IMR-90 (cell line): Measurements from ENCODE around the gene HOXA7. TPM values are rescaled to one million over a fixed set of nuclear protein-coding genes. Genes with fewer than 3 reads are reported as not detected.

Source experiments
- ATAC-seq: fragments of 200-7000 bp; cut with Tn5 transposase; 2 replicates; pipeline ENCODE4 v1.9.1; 2020; ENCODE audit warnings: low read depth, mild to moderate bottlenecking, moderate library complexity
- BruUV-seq: library from RNA; stranded (reverse); fragments of 400-500 nt; replicated peaks from 2 replicates; lab custom pipeline; 2021; lab: Mats Ljungman, UMichigan
- CTCF ChIA-PET: fragments of 300-600 bp; formaldehyde crosslinking; extraction: SDS; loops from one replicate; lab custom pipeline; 2021; ENCODE audit warnings: antibody characterized with exemption; lab: Yijun Ruan, JAX
- POLR2A ChIA-PET: fragments of 300-600 bp; sonication (Branson Sonifier 250); formaldehyde crosslinking; loops from one replicate; lab custom pipeline; 2022; ENCODE audit warnings: antibody characterized with exemption; ENCODE audit not compliant: unreplicated experiment; lab: Charles Lee
- DNase-seq: peaks from one replicate; pipeline ENCODE4 v3.0.0; 2013
- H2AFZ ChIP-seq: replicated peaks from 2 replicates; pipeline ENCODE3; 2013; ENCODE audit warnings: low read length, mild to moderate bottlenecking; ENCODE audit not compliant: poor library complexity
- H2AK5ac ChIP-seq: 2 replicates; pipeline ENCODE4 v1.6.1; 2013; ENCODE audit warnings: low read depth, low read length, inconsistent platforms
- H2AK9ac ChIP-seq: replicated peaks from 2 replicates; pipeline ENCODE3; 2013; ENCODE audit warnings: mild to moderate bottlenecking, low read depth, low read length, moderate library complexity; ENCODE audit not compliant: poor library complexity
- H2BK120ac ChIP-seq: 2 replicates; pipeline ENCODE4 v1.6.1; 2013; ENCODE audit warnings: low read depth, low read length, inconsistent platforms
- H2BK15ac ChIP-seq: 3 replicates; pipeline ENCODE4 v1.6.1; 2013; ENCODE audit warnings: low read depth, low read length, inconsistent platforms
- H2BK20ac ChIP-seq: 2 replicates; pipeline ENCODE4 v1.6.1; 2013; ENCODE audit warnings: low read depth, mild to moderate bottlenecking, inconsistent platforms, low read length, moderate library complexity
- H2BK5ac ChIP-seq: 2 replicates; pipeline ENCODE4 v1.6.1; 2013; ENCODE audit warnings: mild to moderate bottlenecking, low read depth, low read length, inconsistent platforms; ENCODE audit not compliant: poor library complexity, severe bottlenecking
- H3K14ac ChIP-seq: replicated peaks from 2 replicates; pipeline ENCODE4 v1.6.1; 2013; ENCODE audit warnings: low read depth, low read length, inconsistent platforms
- H3K18ac ChIP-seq: 2 replicates; pipeline ENCODE4 v1.6.1; 2013; ENCODE audit warnings: low read depth, low read length, control low read depth
- H3K23ac ChIP-seq: 2 replicates; pipeline ENCODE4 v1.6.1; 2013; ENCODE audit warnings: low read depth, low read length, inconsistent platforms
- H3K27ac ChIP-seq: 2 replicates; pipeline ENCODE4 v1.5.1; 2013; ENCODE audit warnings: mild to moderate bottlenecking, control low read depth, low read length; ENCODE audit not compliant: insufficient read depth
- H3K27me3 ChIP-seq: 2 replicates; pipeline ENCODE4 v1.6.1; 2013; ENCODE audit warnings: low read length; ENCODE audit not compliant: control insufficient read depth, insufficient read depth
- H3K36me3 ChIP-seq: 2 replicates; pipeline ENCODE4 v1.6.1; 2013; ENCODE audit warnings: low read length, mixed read lengths; ENCODE audit not compliant: control insufficient read depth, insufficient read depth
- H3K4ac ChIP-seq: 2 replicates; pipeline ENCODE4 v1.6.1; 2013; ENCODE audit warnings: low read depth, low read length, inconsistent platforms
- H3K4me1 ChIP-seq: 2 replicates; pipeline ENCODE4 v1.6.1; 2013; ENCODE audit warnings: low read length, mixed read lengths; ENCODE audit not compliant: control insufficient read depth, insufficient read depth
- H3K4me2 ChIP-seq: 2 replicates; pipeline ENCODE4 v1.6.1; 2013; ENCODE audit warnings: low read depth, mild to moderate bottlenecking, control low read depth, low read length, moderate library complexity
- H3K4me3 ChIP-seq: 2 replicates; pipeline ENCODE4 v1.5.1; 2013; ENCODE audit warnings: low read depth, mild to moderate bottlenecking, control low read depth, low read length, moderate library complexity; ENCODE audit not compliant: insufficient read depth
- H3K56ac ChIP-seq: 2 replicates; pipeline ENCODE4 v1.6.1; 2013; ENCODE audit warnings: low read length, inconsistent platforms; ENCODE audit not compliant: insufficient read depth; ENCODE audit errors: extremely low read depth
- H3K79me1 ChIP-seq, 2 experiments: 2 replicates each; pipeline ENCODE4 v1.6.1; 2013; ENCODE audit warnings: low read length in 2 of 2, inconsistent platforms in 1 of 2, low read depth in 1 of 2
- H3K9ac ChIP-seq: 2 replicates; pipeline ENCODE4 v1.6.1; 2013; ENCODE audit warnings: low read depth, low read length, control low read depth
- H3K9me1 ChIP-seq: 2 replicates; pipeline ENCODE4 v1.6.1; 2013; ENCODE audit warnings: low read length, inconsistent platforms; ENCODE audit not compliant: insufficient read depth
- H3K9me3 ChIP-seq: 2 replicates; pipeline ENCODE4 v1.6.1; 2013; ENCODE audit warnings: low read length; ENCODE audit not compliant: control insufficient read depth, insufficient read depth
- H4K20me1 ChIP-seq: 2 replicates; pipeline ENCODE4 v1.6.1; 2013; ENCODE audit warnings: low read length, inconsistent platforms; ENCODE audit not compliant: insufficient read depth
- H4K5ac ChIP-seq: 2 replicates; pipeline ENCODE4 v1.6.1; 2013; ENCODE audit warnings: mild to moderate bottlenecking, low read depth, low read length, control low read depth
- H4K8ac ChIP-seq, 2 experiments: 2 replicates each; pipeline ENCODE4 v1.6.1; 2013; ENCODE audit warnings: low read depth in 2 of 2, low read length in 2 of 2, control low read depth in 1 of 2, inconsistent platforms in 1 of 2
- H4K91ac ChIP-seq: 2 replicates; pipeline ENCODE4 v1.6.1; 2013; ENCODE audit warnings: low read depth, low read length, inconsistent platforms; ENCODE audit not compliant: insufficient read depth
- BHLHE40 ChIP-seq: fragments of 150-350 bp; IDR thresholded peaks from 2 replicates; pipeline ENCODE4 v1.6.1; 2016; ENCODE audit warnings: mild to moderate bottlenecking, low read depth, low read length
- CEBPB ChIP-seq: IDR thresholded peaks from 2 replicates; pipeline ENCODE4 v1.6.1; 2012; ENCODE audit warnings: low read depth, low read length, improper control_type of control experiment
- CTCF ChIP-seq: conservative IDR thresholded peaks from 2 replicates; pipeline ENCODE4 v1.5.1; 2012; ENCODE audit warnings: mild to moderate bottlenecking, low read depth, low read length, improper control_type of control experiment
- ELK1 ChIP-seq: fragments of 150-350 bp; IDR thresholded peaks from 2 replicates; pipeline ENCODE4 v1.6.1; 2016; ENCODE audit warnings: low read depth, mild to moderate bottlenecking, low read length, moderate library complexity, borderline replicate concordance
- FOS ChIP-seq: fragments of 150-350 bp; IDR thresholded peaks from 2 replicates; pipeline ENCODE4 v1.6.1; 2016; ENCODE audit warnings: low read depth, low read length
- MAFK ChIP-seq: IDR thresholded peaks from 2 replicates; pipeline ENCODE4 v1.6.1; 2012; ENCODE audit warnings: low read depth, low read length, improper control_type of control experiment
- MAZ ChIP-seq: IDR thresholded peaks from 2 replicates; pipeline ENCODE4 v1.6.1; 2012; ENCODE audit warnings: low read depth, mild to moderate bottlenecking, low read length, improper control_type of control experiment, moderate library complexity, borderline replicate concordance
- NFE2L2 ChIP-seq: fragments of 150-350 bp; IDR thresholded peaks from 2 replicates; pipeline ENCODE4 v1.6.1; 2016; ENCODE audit warnings: low read depth, mild to moderate bottlenecking, low read length
- RAD21 ChIP-seq: IDR thresholded peaks from 2 replicates; pipeline ENCODE4 v1.6.1; 2012; ENCODE audit warnings: low read length, improper control_type of control experiment
- RCOR1 ChIP-seq: IDR thresholded peaks from 2 replicates; pipeline ENCODE4 v1.6.1; 2012; ENCODE audit warnings: mild to moderate bottlenecking, low read length, improper control_type of control experiment; ENCODE audit not compliant: insufficient replicate concordance
- RFX5 ChIP-seq: IDR thresholded peaks from 2 replicates; pipeline ENCODE4 v1.8.0; 2012; ENCODE audit warnings: low read depth, mild to moderate bottlenecking, low read length, moderate library complexity
- WGBS, 2 experiments: methylation state at CpG; one replicate each; pipeline versions ENCODE4 v1.1.5 to v1.1.7; 2013; ENCODE audit warnings: missing lambda C conversion rate in 2 of 2; ENCODE audit not compliant: insufficient read length in 1 of 2; ENCODE audit errors: extremely low coverage in 2 of 2; 5-methylcytosine and 5-hydroxymethylcytosine counted together
- dilution Hi-C: fragments of 300-500 bp; cut with HindIII; formaldehyde crosslinking; loops from one replicate; pipeline ENCODE4 v1.14.3; 2018; ENCODE audit warnings: low sequenced_read_pairs; ENCODE audit not compliant: unreplicated experiment
- in situ Hi-C: fragments of 300-500 bp; cut with MboI; formaldehyde crosslinking; loops from 3 replicates; pipeline ENCODE4 v1.14.3; 2019; ENCODE audit warnings: low sequenced_read_pairs, inconsistent platforms, mixed read lengths
- intact Hi-C: fragments of 100-400 bp; cut with micrococcal nuclease; formaldehyde crosslinking; loops from 2 replicates; pipeline ENCODE4 v1.10.0; 2022
- polyA plus RNA-seq, 3 experiments: library from polyadenylated mRNA; depleted of rRNA; stranded (reverse); fragments of >200 nt; gene quantifications; 2 replicates each; pipeline ENCODE4 v1.2.3, GENCODE V29; 2012; ENCODE audit warnings: low replicate concordance in 1 of 3
- total RNA-seq: library from RNA; depleted of rRNA; stranded (reverse); fragments of >200 nt; gene quantifications from 2 replicates; pipeline ENCODE4 v1.2.3, GENCODE V29; 2012

Gene HOXA7
- total and polyA plus RNA-seq, 2 of the 4 experiments (the other 2 are of a cell fraction) = 0.18 to 1.7 TPM

DNA sequence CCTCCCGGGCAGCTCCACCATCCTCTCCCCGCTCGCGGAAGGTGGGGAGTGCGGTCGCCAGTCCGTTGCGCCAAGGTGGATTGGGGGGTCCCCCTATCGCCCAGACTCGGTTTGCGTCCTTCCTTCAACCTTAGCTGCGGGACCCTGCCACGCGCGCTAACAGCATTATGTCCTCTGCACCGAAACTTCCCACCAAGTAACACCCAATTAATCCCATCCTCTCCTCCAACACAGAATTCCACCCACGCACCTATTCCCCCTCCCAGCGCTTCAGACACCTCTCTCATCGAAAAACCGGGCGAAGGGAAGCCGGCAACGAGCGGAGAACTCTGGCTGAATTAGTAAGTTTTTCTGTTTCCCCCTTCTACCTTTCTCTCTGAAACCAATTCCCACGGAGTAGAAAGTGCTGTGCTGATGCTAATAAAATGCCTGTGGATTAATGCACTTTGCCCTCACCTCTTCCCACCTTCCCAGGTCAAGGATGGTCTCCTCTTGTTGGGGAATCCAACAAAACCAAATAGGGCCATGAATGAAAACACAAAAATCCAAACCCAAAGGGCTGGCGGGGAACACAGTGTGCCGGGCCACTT lies 5.0 kb downstream of the HOXA7 start:
- in situ Hi-C loops = no loop called here
- peak overlapping the region; percentile 57 for H3K4ac ChIP-seq
- no peak for TF ChIP-seq RFX5
- no peak for TF ChIP-seq CEBPB
- no peak for TF ChIP-seq ELK1
- no peak for TF ChIP-seq NFE2L2
- TF ChIP-seq BHLHE40 = no peak
- TF ChIP-seq FOS = no peak
- TF ChIP-seq RCOR1 = no peak
- TF ChIP-seq CTCF = no peak
- TF ChIP-seq MAZ = no peak
- no peak for TF ChIP-seq RAD21
- no peak for TF ChIP-seq MAFK
- H3K27ac ChIP-seq = peak overlapping the region; percentile 81
- no peaks in the 10 kb centered on the region for H4K20me1 ChIP-seq
- peak overlapping the region; percentile 55 to 75; a peak in 2 of 4 replicates for H4K8ac ChIP-seq
- H3K18ac ChIP-seq = peak overlapping the region; percentile 6; the same call in 1 of the 2 replicates
- H3K4me1 ChIP-seq = peaks cover 15% of the 10 kb centered on the region
- peak overlapping the region; percentile 69 for H3K14ac ChIP-seq
- peak overlapping the region; percentile 54 for H3K4me3 ChIP-seq
- peak overlapping the region; percentile 57 for H2BK120ac ChIP-seq
- peak overlapping the region; percentile 9; the same call in 2 of the 3 replicates for H2BK15ac ChIP-seq
- H4K91ac ChIP-seq = peak overlapping the region; percentile 40; the same call in 1 of the 2 replicates
- peak overlapping the region; percentile 22 for H2BK5ac ChIP-seq
- ChIA-PET POLR2A (no interaction called here), CTCF (interaction anchor here (0.6 to 1.0 kb wide), 4 partner anchors 9 to 34 kb away, joined by 3 to 5 read pairs (median 3); no protein-coding TSS in a partner anchor)
- H3K23ac ChIP-seq = peak overlapping the region; percentile 59
- H3K79me1 ChIP-seq = peaks cover 4 to 26% of the 10 kb centered on the region in 2 experiments; a peak in 3 of 4 replicates
- peak overlapping the region; percentile 87 for H3K4me2 ChIP-seq
- H3K9me1 ChIP-seq = peaks cover 3% of the 10 kb centered on the region; the same call in 1 of the 2 replicates
- no TSS peak for BruUV-seq
- no peaks in the 10 kb centered on the region for H3K9me3 ChIP-seq
- peak overlapping the region; percentile 54 for H3K9ac ChIP-seq
- ATAC-seq = no peak
- peak overlapping the region; percentile 46 for H4K5ac ChIP-seq
- dilution Hi-C loops = no loop called here
- H2AK5ac ChIP-seq = 0 out of 2 replicates have a peak overlapping the region, but pooled peaks have one; percentile 7
- no peaks in the 10 kb centered on the region for H3K27me3 ChIP-seq
- H3K56ac ChIP-seq = peak overlapping the region; percentile 75; the same call in 1 of the 2 replicates
- H2BK20ac ChIP-seq = 0 out of 2 replicates have a peak overlapping the region, but pooled peaks have one; percentile 6
- intact Hi-C loops = no loop called here
- 21% methylated on average over 7 of the region's 27 CpGs; no CpG with 5 or more reads in 1 of the 2 experiments for whole genome bisulfite sequencing, 2 experiments
- peak overlapping the region; percentile 87 for H2AFZ ChIP-seq
- H3K36me3 ChIP-seq = no peaks in the 10 kb centered on the region; the same call in 1 of the 2 replicates
- peak overlapping the region; percentile 68 for H2AK9ac ChIP-seq
- no peak for DNase-seq
